ENCODE results near the gene TNF. TPM values are rescaled to one million over a fixed set of nuclear protein-coding genes. Genes with fewer than 3 reads are reported as not detected.

Gene TNF
- polyA plus RNA-seq (ENCODE audit: insufficient read length) = 0.12 TPM

- DNase-seq = peak; percentile 38
Measured at GRCh38 chr6:31575335-31575901, at the start of gene TNF. Gene TNF (plus strand): TSS chr6:31575565. CDS start chr6:31575742, 177 bp downstream.

- DNase-seq = no peak
Measured at GRCh38 chr6:31525932-31526591, 49.3 kb upstream of the TNF start.

GRCh38 chr6:31528307-31528777 is 47.0 kb upstream of the TNF start:
- no peak for DNase-seq

GRCh38 chr6:31528821-31529328 is 46.5 kb upstream of the TNF start, which contains the start of gene MCCD1:
Gene MCCD1 (plus strand): TSS chr6:31528962. CDS start chr6:31529015, 53 bp downstream.
- no peak for DNase-seq

GRCh38 chr6:31529329-31530150 is 45.8 kb upstream of the TNF start:
- DNase-seq = no peak

- DNase-seq = no peak
Measured at GRCh38 chr6:31530659-31531058, 44.7 kb upstream of the TNF start.

GRCh38 chr6:31531162-31531561 is 44.2 kb upstream of the TNF start:
- DNase-seq = no peak

GRCh38 chr6:31531771-31532643 is 43.4 kb upstream of the TNF start:
- no peak for DNase-seq

- no peak for DNase-seq
Measured at GRCh38 chr6:31532644-31533454, 42.5 kb upstream of the TNF start.

- no peak for DNase-seq
Measured at GRCh38 chr6:31533455-31533841, 41.9 kb upstream of the TNF start.

- no peak for DNase-seq
Measured at GRCh38 chr6:31534011-31534410, 41.4 kb upstream of the TNF start.

GRCh38 chr6:31534521-31535040 is 40.8 kb upstream of the TNF start:
- no peak for DNase-seq

GRCh38 chr6:31535538-31536324 is 39.6 kb upstream of the TNF start:
- no peak for DNase-seq

GRCh38 chr6:31538805-31539400 is 36.5 kb upstream of the TNF start:
- no peak for DNase-seq

- DNase-seq = no peak
Measured at GRCh38 chr6:31540640-31541039, 34.7 kb upstream of the TNF start.

- no peak for DNase-seq
Measured at GRCh38 chr6:31541059-31541657, 34.2 kb upstream of the TNF start.

GRCh38 chr6:31541658-31542521 is 33.5 kb upstream of the TNF start, which contains the start of gene DDX39B:
Gene DDX39B (minus strand): TSS chr6:31542003. CDS start chr6:31540532, 1,471 bp downstream.
- DNase-seq = peak; percentile 97

- DNase-seq = no peak
Measured at GRCh38 chr6:31543639-31544038, 31.7 kb upstream of the TNF start.
